ENCODE measurements around the gene WDR54.

WDR54 gene

DNA sequence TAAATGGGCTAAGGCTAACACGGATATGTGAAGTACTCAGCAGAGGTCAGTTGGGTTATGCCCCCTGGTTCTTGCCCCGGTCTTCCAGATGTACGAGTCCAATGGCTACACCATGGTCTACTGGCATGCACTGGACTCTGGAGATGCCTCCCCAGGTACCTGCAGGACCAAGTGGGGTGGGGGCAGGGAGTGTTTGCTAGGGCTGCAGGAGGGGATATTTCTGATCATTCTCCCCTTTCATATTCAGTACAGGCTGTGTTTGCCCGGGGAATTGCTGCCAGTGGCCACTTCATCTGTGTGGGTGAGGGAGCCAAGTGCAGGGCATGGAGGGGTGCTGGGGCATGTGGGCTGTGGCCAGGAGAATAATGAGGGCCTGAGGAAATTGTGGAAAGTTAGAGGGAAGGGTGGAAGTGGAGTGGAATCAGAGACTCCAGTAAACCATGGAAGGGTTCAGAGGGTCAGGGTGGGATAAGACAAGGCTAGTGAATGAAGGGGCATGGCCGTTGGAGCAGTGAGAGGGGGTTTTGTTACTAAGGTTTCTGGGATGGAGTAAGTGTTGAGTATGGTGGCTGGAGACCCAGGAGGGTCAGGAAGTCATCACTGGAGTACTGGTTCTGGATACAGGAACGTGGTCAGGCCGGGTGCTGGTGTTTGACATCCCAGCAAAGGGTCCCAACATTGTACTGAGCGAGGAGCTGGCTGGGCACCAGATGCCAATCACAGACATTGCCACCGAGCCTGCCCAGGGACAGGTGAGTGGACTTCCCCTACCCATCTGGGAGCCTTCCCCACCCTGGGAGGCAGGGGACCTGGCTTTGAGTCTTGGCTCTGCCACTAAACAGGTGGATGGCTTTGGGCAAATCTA lies 1.9 kb downstream of the WDR54 start:
- Histone ChIP-seq H3K9me2 (ENCODE audit: low read depth, low read length) (no peaks in the 10 kb centered on the region), H3K9ac (ENCODE audit: low read length) (no peak overlapping the region), H2AFZ (ENCODE audit: low read length) (no peak overlapping the region), H3K4me2 (ENCODE audit: low read length) (no peak overlapping the region), H3F3A (ENCODE audit: insufficient read depth, low read length) (no peaks in the 10 kb centered on the region), H3K36me3 (ENCODE audit: insufficient read depth, low read length) (no peaks in the 10 kb centered on the region), H3K79me2 (ENCODE audit: insufficient read depth, low read length) (no peaks in the 10 kb centered on the region), H3K27ac (ENCODE audit: low read depth, low read length, poor library complexity, severe bottlenecking) (no peak overlapping the region), H3K27me3 (ENCODE audit: insufficient read depth, low read length) (no peaks in the 10 kb centered on the region), H3K9me3 (ENCODE audit: low read length) (no peaks in the 10 kb centered on the region), H3K4me3 (ENCODE audit: low read depth, low read length, poor library complexity, severe bottlenecking) (no peak overlapping the region), H4K20me1 (ENCODE audit: insufficient read depth, low read length) (no peaks in the 10 kb centered on the region), H3K4me1 (ENCODE audit: insufficient read depth, low read length, severe bottlenecking) (peaks cover 22% of the 10 kb centered on the region)
- TF ChIP-seq EZH2 (IDR thresholded peaks at IDR 0.05; ENCODE audit: borderline replicate concordance, low read length), result no peak
- TF ChIP-seq, protein P1, sequence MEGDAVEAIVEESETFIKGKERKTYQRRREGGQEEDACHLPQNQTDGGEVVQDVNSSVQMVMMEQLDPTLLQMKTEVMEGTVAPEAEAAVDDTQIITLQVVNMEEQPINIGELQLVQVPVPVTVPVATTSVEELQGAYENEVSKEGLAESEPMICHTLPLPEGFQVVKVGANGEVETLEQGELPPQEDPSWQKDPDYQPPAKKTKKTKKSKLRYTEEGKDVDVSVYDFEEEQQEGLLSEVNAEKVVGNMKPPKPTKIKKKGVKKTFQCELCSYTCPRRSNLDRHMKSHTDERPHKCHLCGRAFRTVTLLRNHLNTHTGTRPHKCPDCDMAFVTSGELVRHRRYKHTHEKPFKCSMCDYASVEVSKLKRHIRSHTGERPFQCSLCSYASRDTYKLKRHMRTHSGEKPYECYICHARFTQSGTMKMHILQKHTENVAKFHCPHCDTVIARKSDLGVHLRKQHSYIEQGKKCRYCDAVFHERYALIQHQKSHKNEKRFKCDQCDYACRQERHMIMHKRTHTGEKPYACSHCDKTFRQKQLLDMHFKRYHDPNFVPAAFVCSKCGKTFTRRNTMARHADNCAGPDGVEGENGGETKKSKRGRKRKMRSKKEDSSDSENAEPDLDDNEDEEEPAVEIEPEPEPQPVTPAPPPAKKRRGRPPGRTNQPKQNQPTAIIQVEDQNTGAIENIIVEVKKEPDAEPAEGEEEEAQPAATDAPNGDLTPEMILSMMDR (IDR thresholded peaks at IDR 0.05; ENCODE audit: low read length), result no peak

DNA sequence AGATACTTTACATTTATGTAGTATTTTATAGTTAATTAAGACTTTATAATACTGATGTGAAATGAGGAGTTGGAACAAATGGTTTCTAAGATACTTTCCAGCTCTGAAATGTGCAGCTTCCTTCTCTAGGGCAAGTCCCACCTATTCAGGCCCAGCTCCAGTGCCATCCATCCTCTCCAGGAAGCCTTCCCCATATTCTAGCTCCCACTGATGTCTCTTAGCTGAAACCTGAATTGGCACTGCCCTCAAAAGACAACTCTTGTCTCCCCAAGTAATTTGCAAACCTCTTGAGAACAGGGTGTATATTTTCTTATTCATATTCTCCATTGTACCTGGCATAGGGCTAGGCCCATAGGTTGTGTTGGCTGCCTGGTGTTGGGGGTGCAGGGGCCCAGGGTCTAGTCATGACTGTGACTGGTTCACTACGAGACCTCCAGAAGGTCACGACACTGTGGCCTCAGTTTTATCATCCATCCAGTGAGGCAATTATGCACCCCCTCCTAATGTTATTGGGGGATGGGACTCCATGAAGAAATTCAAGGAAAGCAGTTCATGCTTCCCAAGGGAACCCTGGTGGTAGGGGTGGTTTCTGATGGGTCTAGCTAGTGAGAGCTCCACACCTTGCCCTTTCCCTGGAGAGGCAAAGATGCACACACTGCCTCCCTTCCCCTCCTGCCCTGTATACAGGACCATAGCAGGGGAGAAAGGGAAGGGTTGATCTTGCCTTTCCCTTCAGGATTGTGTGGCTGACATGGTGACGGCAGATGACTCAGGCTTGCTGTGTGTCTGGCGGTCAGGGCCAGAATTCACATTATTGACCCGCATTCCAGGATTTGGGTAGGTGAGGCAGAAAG lies 2.8 kb downstream of the WDR54 start:
- H3K4me3 ChIP-seq (ENCODE audit: low read depth, low read length, poor library complexity, severe bottlenecking), result no peak overlapping the region
- no peak overlapping the region for H2AFZ ChIP-seq (ENCODE audit: low read length)
- no peak overlapping the region for H3K9ac ChIP-seq (ENCODE audit: low read length)
- H3K79me2 ChIP-seq (ENCODE audit: insufficient read depth, low read length), result no peaks in the 10 kb centered on the region
- H3F3A ChIP-seq (ENCODE audit: insufficient read depth, low read length), result no peaks in the 10 kb centered on the region
- no peak overlapping the region for H3K4me2 ChIP-seq (ENCODE audit: low read length)
- no peaks in the 10 kb centered on the region for H3K27me3 ChIP-seq (ENCODE audit: insufficient read depth, low read length)
- H3K4me1 ChIP-seq (ENCODE audit: insufficient read depth, low read length, severe bottlenecking), result peaks cover 19% of the 10 kb centered on the region
- TF ChIP-seq, protein P1 (IDR thresholded peaks at IDR 0.05; ENCODE audit: low read length), result no peak
- no peak for TF ChIP-seq EZH2 (IDR thresholded peaks at IDR 0.05; ENCODE audit: borderline replicate concordance, low read length)
- H3K9me2 ChIP-seq (ENCODE audit: low read depth, low read length), result no peaks in the 10 kb centered on the region
- no peaks in the 10 kb centered on the region for H3K9me3 ChIP-seq (ENCODE audit: low read length)
- H4K20me1 ChIP-seq (ENCODE audit: insufficient read depth, low read length), result no peaks in the 10 kb centered on the region
- no peaks in the 10 kb centered on the region for H3K36me3 ChIP-seq (ENCODE audit: insufficient read depth, low read length)
- H3K27ac ChIP-seq (ENCODE audit: low read depth, low read length, poor library complexity, severe bottlenecking), result no peak overlapping the region

DNA sequence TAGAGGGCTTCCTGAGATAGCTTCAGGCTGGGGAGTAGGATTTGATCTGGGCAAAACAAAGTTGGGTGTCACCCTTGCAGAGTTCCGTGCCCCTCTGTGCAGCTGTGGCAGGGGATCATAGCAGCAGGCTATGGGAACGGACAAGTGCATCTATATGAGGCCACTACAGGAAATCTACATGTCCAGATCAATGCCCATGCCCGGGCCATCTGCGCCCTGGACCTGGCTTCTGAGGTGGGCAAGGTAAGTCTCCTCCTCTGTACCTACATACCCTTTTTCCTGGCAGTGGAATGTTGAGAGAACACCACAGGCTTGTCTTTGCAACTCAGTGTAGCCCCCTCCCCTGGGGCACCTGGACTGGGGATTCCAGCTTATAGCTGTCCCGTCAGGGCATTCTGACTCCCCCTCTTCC lies 3.5 kb downstream of the WDR54 start:
- Histone ChIP-seq H3K9me3 (ENCODE audit: low read length) (no peaks in the 10 kb centered on the region), H3K4me2 (ENCODE audit: low read length) (no peak overlapping the region), H3K9me2 (ENCODE audit: low read depth, low read length) (no peaks in the 10 kb centered on the region), H3K27me3 (ENCODE audit: insufficient read depth, low read length) (no peaks in the 10 kb centered on the region), H4K20me1 (ENCODE audit: insufficient read depth, low read length) (no peaks in the 10 kb centered on the region), H3K4me3 (ENCODE audit: low read depth, low read length, poor library complexity, severe bottlenecking) (no peak overlapping the region), H3K79me2 (ENCODE audit: insufficient read depth, low read length) (no peaks in the 10 kb centered on the region), H3F3A (ENCODE audit: insufficient read depth, low read length) (no peaks in the 10 kb centered on the region), H3K9ac (ENCODE audit: low read length) (no peak overlapping the region), H3K27ac (ENCODE audit: low read depth, low read length, poor library complexity, severe bottlenecking) (no peak overlapping the region), H3K36me3 (ENCODE audit: insufficient read depth, low read length) (no peaks in the 10 kb centered on the region), H2AFZ (ENCODE audit: low read length) (no peak overlapping the region), H3K4me1 (ENCODE audit: insufficient read depth, low read length, severe bottlenecking) (peaks cover 13% of the 10 kb centered on the region)
- TF ChIP-seq EZH2 (IDR thresholded peaks at IDR 0.05; ENCODE audit: borderline replicate concordance, low read length), result no peak
- TF ChIP-seq, protein P1 (IDR thresholded peaks at IDR 0.05; ENCODE audit: low read length), result no peak

All from OCI-LY1 (cell line).